Astrocyte (in vitro differentiated cells and primary cell): ENCODE data around the gene RND2. TPM values are rescaled to one million over a fixed set of nuclear protein-coding genes. Genes with fewer than 3 reads are reported as not detected.

Source experiments
- DNase-seq: peaks from one replicate; pipeline ENCODE4 v3.0.0-alpha.2; 2010; ENCODE audit warnings: low read depth
- FAIRE-seq: peaks from 2 replicates; lab custom pipeline; 2011; peaks lifted over from hg19 to GRCh38; lab: Jason Lieb, UNC
- H2AFZ ChIP-seq: 2 replicates; pipeline ENCODE4 v1.6.0; 2012; ENCODE audit warnings: low read depth, low read length, inconsistent platforms
- H3K27ac ChIP-seq: 2 replicates; pipeline ENCODE4 v1.5.1; 2011; ENCODE audit warnings: low read depth, low read length, inconsistent platforms
- H3K27me3 ChIP-seq: 2 replicates; pipeline ENCODE4 v1.6.0; 2011; ENCODE audit warnings: low read length, inconsistent platforms; ENCODE audit not compliant: insufficient read depth
- H3K36me3 ChIP-seq: 2 replicates; pipeline ENCODE4 v1.5.1; 2011; ENCODE audit warnings: low read length, inconsistent platforms; ENCODE audit not compliant: insufficient read depth
- H3K4me1 ChIP-seq: 2 replicates; pipeline ENCODE4 v1.5.1; 2011; ENCODE audit warnings: low read length, inconsistent platforms; ENCODE audit not compliant: insufficient read depth
- H3K4me2 ChIP-seq: 2 replicates; pipeline ENCODE4 v1.6.0; 2012; ENCODE audit warnings: low read length, inconsistent platforms
- H3K4me3 ChIP-seq: 2 replicates; pipeline ENCODE4 v1.5.1; 2011; ENCODE audit warnings: low read depth, mild to moderate bottlenecking, low read length, inconsistent platforms; ENCODE audit not compliant: insufficient read depth
- H3K79me2 ChIP-seq: 2 replicates; pipeline ENCODE4 v1.6.0; 2012; ENCODE audit warnings: mild to moderate bottlenecking, low read length, inconsistent platforms; ENCODE audit not compliant: insufficient read depth
- H3K9ac ChIP-seq: 2 replicates; pipeline ENCODE4 v1.6.0; 2012; ENCODE audit warnings: mild to moderate bottlenecking, low read length, inconsistent platforms
- H3K9me3 ChIP-seq: 2 replicates; pipeline ENCODE4 v1.5.1; 2012; ENCODE audit warnings: low read depth, mild to moderate bottlenecking, low read length, inconsistent platforms; ENCODE audit not compliant: insufficient read depth
- H4K20me1 ChIP-seq: 2 replicates; pipeline ENCODE4 v1.6.0; 2012; ENCODE audit warnings: low read length, inconsistent platforms; ENCODE audit not compliant: insufficient read depth
- H3K27ac Mint-ChIP-seq: one replicate; pipeline ENCODE4 v1.8.0; 2021; ENCODE audit warnings: mild to moderate bottlenecking, mixed read lengths; ENCODE audit not compliant: unreplicated experiment
- H3K27me3 Mint-ChIP-seq: one replicate; pipeline ENCODE4 v1.8.0; 2021; ENCODE audit warnings: low read depth, mixed read lengths; ENCODE audit not compliant: unreplicated experiment
- H3K36me3 Mint-ChIP-seq: one replicate; pipeline ENCODE4 v1.8.0; 2021; ENCODE audit warnings: low read depth, mixed read lengths; ENCODE audit not compliant: unreplicated experiment
- H3K4me1 Mint-ChIP-seq: one replicate; pipeline ENCODE4 v1.8.0; 2021; ENCODE audit warnings: low read depth, mixed read lengths; ENCODE audit not compliant: unreplicated experiment
- H3K4me3 Mint-ChIP-seq: one replicate; pipeline ENCODE4 v1.8.0; 2021; ENCODE audit warnings: mild to moderate bottlenecking, moderate library complexity, mixed read lengths; ENCODE audit not compliant: unreplicated experiment
- H3K9me3 Mint-ChIP-seq: one replicate; pipeline ENCODE4 v1.8.0; 2021; ENCODE audit warnings: mild to moderate bottlenecking, mixed read lengths; ENCODE audit not compliant: unreplicated experiment
- EZH2 ChIP-seq: IDR thresholded peaks from 2 replicates; pipeline ENCODE4 v1.6.1; 2012; ENCODE audit warnings: mild to moderate bottlenecking, low read length, inconsistent platforms; ENCODE audit not compliant: insufficient read depth
- total RNA-seq: library from RNA; stranded (reverse); gene quantifications from 2 replicates; pipeline ENCODE4 v1.2.1, GENCODE V29; 2021
- TF ChIP-seq, protein P1 (sequence below): IDR thresholded peaks from 2 replicates; pipeline ENCODE4 v1.5.1; 2011; ENCODE audit warnings: low read depth, mild to moderate bottlenecking, inconsistent platforms, low read length, moderate library complexity; ENCODE audit not compliant: insufficient read depth

Gene RND2
- total RNA-seq, 1 donor from 2014 or later, result 2.3 TPM

DNA sequence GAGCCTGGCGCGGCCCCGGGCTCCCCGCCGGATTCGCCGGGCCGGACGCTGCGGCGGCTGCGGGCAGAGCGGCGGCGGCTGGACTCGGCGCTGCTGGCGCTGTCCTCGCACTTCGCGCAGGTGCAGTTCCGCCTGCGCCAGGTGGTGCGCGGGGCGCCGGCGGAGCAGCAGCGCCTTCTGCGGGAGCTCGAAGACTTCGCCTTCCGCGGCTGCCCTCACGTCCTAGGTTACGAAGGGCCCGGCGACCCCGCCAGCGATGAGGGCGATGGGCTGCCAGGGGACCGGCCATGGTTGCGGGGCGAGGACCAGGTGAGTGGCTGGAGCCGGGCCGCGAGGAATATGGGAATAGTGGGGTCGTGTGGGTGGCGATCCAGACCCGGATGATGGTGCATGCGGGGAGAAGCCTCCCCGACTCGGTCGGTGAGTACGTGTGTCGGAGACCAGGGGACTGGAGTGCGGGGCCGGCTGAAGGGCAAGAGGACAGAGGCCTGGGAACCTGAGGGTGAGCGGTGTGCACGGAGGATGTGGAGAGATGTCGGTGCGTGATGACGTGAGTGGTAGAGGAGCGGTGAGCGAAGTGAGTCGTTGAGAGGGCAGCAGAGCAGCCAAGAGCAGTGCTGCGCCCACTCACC is 44.1 kb upstream of the RND2 start:
- Histone ChIP-seq H3K36me3 (peaks cover 4% of the 10 kb centered on the region), H3K4me3 (peak overlapping the region; percentile 77), H3K79me2 (peaks cover 25% of the 10 kb centered on the region), H3K9me3 (no peaks in the 10 kb centered on the region), H3K4me1 (peaks cover 17% of the 10 kb centered on the region), H3K4me2 (peak overlapping the region; percentile 91), H2AFZ (peak overlapping the region; percentile 85), H3K27me3 (no peaks in the 10 kb centered on the region), H3K9ac (peak overlapping the region; percentile 83), H3K27ac (peak overlapping the region; percentile 43), H4K20me1 (peaks cover 21% of the 10 kb centered on the region)
- Mint-ChIP-seq H3K27me3 (no peaks in the 10 kb centered on the region), H3K9me3 (no peaks in the 10 kb centered on the region), H3K4me1 (peaks cover 11% of the 10 kb centered on the region), H3K27ac (peak overlapping the region; percentile 98), H3K36me3 (peaks cover 5% of the 10 kb centered on the region), H3K4me3 (peak overlapping the region; percentile 100)
- no peak for TF ChIP-seq EZH2
- TF ChIP-seq, protein P1, sequence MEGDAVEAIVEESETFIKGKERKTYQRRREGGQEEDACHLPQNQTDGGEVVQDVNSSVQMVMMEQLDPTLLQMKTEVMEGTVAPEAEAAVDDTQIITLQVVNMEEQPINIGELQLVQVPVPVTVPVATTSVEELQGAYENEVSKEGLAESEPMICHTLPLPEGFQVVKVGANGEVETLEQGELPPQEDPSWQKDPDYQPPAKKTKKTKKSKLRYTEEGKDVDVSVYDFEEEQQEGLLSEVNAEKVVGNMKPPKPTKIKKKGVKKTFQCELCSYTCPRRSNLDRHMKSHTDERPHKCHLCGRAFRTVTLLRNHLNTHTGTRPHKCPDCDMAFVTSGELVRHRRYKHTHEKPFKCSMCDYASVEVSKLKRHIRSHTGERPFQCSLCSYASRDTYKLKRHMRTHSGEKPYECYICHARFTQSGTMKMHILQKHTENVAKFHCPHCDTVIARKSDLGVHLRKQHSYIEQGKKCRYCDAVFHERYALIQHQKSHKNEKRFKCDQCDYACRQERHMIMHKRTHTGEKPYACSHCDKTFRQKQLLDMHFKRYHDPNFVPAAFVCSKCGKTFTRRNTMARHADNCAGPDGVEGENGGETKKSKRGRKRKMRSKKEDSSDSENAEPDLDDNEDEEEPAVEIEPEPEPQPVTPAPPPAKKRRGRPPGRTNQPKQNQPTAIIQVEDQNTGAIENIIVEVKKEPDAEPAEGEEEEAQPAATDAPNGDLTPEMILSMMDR, result no peak
- FAIRE-seq, result no peak
- DNase-seq, result peak; percentile 58

DNA sequence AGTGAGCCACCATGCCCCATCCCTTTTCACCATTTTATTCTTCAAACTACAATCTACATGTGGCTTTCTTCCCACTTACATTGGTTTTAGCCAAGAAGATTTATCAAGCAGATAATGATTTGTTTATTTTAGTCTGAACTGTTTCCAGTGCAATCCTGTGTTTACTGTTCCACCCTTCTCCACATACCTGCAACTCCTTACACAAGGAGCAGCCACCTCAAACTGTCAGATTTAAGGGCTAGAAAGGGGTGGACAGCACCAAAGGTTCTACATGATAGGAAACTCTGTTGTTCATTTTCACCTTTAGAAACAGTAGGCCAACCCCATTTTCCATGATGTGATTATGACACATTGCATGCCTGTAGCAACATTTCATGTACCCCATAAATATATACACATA is 42.8 kb upstream of the RND2 start:
- TF ChIP-seq, protein P1, result no peak
- TF ChIP-seq EZH2, result no peak
- H3K4me1 ChIP-seq, result peaks cover 17% of the 10 kb centered on the region
- peaks cover 25% of the 10 kb centered on the region for H3K79me2 ChIP-seq
- no peak overlapping the region for H3K27ac ChIP-seq
- H3K4me3 Mint-ChIP-seq, result peak overlapping the region; percentile 100
- no peak overlapping the region for H3K27ac Mint-ChIP-seq
- DNase-seq, result no peak
- FAIRE-seq, result no peak
- no peak overlapping the region for H3K4me3 ChIP-seq
- H4K20me1 ChIP-seq, result peaks cover 21% of the 10 kb centered on the region
- H3K27me3 Mint-ChIP-seq, result no peaks in the 10 kb centered on the region
- H3K9me3 Mint-ChIP-seq, result no peaks in the 10 kb centered on the region
- peak overlapping the region; percentile 91 for H3K4me2 ChIP-seq
- H3K36me3 Mint-ChIP-seq, result peaks cover 10% of the 10 kb centered on the region
- H3K27me3 ChIP-seq, result no peaks in the 10 kb centered on the region
- H2AFZ ChIP-seq, result no peak overlapping the region
- peaks cover 11% of the 10 kb centered on the region for H3K4me1 Mint-ChIP-seq
- H3K36me3 ChIP-seq, result peaks cover 7% of the 10 kb centered on the region
- H3K9ac ChIP-seq, result no peak overlapping the region
- H3K9me3 ChIP-seq, result no peaks in the 10 kb centered on the region

DNA sequence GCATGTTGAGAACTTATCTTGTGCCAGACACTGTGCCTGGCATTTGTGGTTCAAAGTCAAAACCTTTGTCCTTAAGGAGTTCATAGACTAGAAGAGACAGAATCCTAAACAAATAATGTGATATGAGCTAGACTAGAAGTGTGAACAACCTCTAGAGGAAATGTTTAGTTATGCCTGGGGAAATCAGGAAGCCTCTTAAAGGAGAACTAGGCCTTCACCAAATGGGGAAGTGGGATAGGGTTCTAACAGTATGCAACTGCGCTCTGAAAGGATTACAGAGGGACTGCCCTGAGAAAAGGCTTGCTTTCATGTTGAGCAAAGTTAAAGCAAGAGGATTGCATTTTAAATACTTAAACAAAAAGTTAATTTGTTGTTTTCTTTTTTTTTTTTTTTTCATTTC is 39.8 kb upstream of the RND2 start:
- H3K27ac Mint-ChIP-seq, result no peak overlapping the region
- Histone ChIP-seq H3K4me1 (peaks cover 15% of the 10 kb centered on the region), H4K20me1 (peaks cover 21% of the 10 kb centered on the region), H3K9ac (no peak overlapping the region), H3K4me3 (no peak overlapping the region), H2AFZ (no peak overlapping the region), H3K79me2 (peaks cover 25% of the 10 kb centered on the region), H3K27me3 (no peaks in the 10 kb centered on the region), H3K9me3 (no peaks in the 10 kb centered on the region), H3K27ac (no peak overlapping the region), H3K36me3 (peaks cover 23% of the 10 kb centered on the region), H3K4me2 (no peak overlapping the region)
- H3K4me1 Mint-ChIP-seq, result peaks cover 14% of the 10 kb centered on the region
- peaks cover 16% of the 10 kb centered on the region for H3K36me3 Mint-ChIP-seq
- DNase-seq, result no peak
- H3K4me3 Mint-ChIP-seq, result no peak overlapping the region
- FAIRE-seq, result no peak
- no peaks in the 10 kb centered on the region for H3K9me3 Mint-ChIP-seq
- TF ChIP-seq, protein P1, result no peak
- TF ChIP-seq EZH2, result no peak
- no peaks in the 10 kb centered on the region for H3K27me3 Mint-ChIP-seq
